HG02610 (cell line): ENCODE measurements around the gene RIN3.

Experiments
- ATAC-seq: cut with Tn5 transposase; IDR thresholded peaks from one replicate; pipeline ENCODE4 v1.9.1; 2021; ENCODE audit warnings: mild to moderate bottlenecking, moderate library complexity; ENCODE audit not compliant: unreplicated experiment

Gene RIN3

DNA sequence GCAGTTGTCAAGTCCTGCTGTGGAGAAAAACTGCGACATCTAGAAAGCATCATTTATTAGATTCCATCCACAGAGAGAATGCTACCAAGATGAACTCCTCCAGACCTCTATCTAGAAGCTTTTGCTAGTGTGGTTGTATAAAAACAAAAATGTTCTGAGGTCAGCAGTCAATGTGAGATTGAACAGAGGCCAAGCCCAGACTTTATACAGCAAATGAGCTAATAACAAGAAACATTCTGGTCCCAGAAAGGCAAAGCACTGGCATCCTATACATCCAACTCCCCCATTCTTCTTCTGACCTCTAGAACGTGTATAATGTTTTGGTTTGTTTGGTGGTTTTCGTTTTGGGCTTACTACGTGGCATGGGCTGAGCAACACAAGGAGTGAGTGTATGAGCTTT lies 26.7 kb upstream of the RIN3 start:
- no peak for ATAC-seq

DNA sequence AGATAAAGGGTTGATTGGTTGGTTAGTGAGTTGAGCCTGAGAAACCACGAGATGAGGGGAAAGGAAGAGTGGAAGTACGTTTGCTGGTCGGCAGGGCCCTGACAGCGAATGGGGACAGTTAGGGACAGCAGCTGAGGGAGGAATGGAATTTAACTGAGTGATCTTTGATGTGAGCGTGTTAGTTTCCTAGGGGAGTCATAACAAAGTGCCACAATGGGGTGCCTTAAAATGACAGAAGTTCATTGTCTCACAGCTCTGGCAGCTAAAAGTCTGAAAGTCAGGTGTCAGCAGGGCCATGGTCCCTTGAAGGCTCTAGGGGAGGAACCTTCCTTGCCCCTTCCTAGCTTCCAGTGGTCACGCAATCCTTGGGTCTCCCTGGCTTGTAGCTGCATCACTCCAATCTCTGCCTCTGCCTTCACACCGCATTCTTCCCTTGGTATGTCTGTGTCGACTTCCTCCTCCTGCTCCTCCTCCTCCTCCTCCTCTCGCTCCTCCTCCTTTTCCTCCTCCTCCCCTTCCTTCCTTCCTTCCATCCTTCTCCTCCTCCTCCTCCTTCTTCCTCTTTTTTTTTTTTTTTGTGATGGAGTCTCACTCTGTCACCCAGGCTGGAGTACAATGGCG lies 26.0 kb upstream of the RIN3 start:
- no peak for ATAC-seq

DNA sequence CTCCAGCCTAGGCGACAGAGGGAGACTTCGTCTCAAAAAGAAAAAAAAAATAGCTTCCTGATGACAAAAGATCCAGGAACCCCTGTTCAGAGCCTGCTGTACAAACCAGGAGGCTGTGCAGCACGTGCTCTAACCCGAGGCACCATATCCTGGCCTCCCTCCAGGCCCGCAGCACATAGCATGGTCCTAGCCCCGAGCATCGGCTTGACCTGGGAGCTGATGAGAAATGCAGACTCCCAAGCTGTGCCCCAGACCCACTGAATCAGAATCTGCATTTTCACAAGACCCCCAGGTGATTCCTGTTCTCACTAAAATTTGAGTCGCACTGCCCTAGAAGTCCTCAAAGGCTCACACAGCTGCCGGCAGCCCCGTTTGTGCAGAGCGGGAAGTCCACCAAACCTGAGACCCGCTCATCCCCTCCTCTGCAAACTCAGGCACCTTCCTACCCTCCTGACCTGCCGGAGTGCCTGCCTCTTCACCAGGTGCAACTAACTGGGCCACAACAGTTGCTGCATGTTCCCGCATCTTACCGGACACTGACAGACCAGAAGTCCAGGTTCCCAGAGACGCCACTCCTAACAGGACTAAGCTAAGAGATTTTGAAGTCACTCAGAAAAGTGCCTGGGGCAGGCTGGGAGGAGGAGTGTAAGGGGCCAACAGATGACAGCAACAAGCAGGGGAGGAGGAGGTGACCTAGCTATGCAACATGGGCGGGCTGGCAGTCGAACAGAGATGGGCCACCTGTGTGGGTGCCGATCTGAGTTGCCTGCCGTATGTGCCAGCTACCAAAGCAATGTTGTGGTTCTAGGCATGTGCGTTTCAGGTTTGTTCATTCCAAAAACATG lies 24.0 kb upstream of the RIN3 start:
- no peak for ATAC-seq

DNA sequence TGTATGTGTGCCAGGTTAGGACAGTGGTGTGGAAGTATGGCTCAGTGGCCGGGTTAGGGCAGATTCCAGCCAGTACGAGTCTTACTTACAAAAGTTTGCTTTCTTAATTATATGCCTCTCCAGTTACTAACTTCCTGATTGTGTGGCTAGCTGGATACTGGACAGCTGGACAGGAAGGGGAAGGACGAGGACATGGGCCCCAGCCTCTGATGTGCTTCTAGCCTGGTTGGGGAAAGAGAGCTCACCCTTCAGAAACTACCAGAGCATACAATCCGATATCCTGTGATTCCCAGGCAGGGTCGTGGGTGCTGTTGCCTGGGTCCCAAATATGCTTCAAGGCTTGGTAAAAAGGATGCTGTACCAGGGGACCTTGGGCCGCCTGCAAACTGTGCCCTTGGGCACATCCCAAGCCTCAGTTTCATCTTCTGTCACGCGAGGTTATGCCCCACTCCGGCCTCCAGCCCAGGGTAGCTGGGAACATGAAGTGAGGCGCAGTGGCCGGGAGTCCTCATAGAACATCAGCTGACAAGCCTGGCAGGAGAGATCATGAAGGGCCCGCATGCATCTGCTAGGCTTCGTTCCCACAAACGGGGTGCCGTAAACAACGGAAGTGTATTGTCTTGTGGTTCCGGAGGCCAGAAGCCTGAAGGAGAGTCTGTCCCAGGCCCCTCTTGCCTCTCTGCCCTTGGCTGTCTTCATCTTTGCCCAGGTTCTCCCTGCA lies 23.2 kb upstream of the RIN3 start:
- no peak for ATAC-seq

DNA sequence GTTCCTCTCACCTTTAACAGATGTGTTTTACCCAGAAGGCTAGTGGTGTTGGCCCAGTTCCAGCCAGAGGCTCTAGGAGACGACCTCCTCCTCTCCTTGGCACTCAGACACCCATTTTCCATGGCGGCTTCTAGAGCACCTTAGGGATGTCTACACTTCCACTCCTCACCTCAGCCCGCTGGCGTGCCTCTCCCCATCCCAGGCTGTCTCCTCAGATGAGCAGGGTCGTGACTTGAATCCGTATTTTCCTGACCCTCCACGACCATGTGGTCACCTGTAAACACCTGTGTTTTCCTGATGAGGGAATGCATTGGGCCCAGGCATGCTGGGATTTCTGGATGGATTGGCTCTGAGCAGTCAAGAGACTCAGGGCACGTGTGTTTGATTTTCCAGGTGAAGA lies 21.8 kb upstream of the RIN3 start:
- no peak for ATAC-seq

DNA sequence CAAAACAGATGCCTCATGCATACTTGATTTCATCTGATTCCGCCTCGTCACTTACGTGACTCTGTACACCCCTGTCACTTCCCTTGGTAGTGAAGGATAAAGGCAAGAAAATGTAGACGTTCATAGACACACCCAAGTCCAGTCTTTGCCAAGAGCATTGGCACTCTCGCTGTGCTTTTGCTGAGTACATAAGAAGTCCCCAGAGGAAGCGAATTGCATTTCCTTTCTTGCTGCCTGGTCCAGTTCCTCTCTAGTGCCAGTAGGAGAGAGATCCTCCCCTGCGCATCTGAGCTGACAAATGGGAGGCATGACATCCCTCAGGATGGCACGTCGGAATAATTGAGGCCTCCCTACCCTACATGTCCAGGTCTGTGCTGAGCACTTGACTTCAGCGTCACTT lies 21.3 kb upstream of the RIN3 start:
- ATAC-seq = no peak

DNA sequence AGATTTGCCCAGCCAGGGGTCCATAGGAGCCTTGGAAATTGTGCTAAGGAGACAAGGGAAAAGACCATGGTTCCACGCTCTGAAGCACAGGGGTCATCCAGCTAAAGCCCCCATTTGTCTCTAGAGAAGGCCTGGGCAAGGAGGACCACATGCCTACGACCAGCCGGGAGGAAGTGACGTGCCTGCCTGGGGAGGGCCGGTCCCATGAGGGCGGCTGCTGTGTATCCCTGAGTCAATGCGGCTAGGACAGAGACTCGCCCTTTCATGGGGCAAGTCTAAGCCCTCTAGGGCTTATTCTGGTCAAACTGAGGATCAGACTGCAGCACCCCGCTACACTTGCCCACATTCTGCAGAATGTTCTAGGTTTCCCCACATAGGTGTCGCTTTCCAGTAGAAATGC lies 20.6 kb upstream of the RIN3 start:
- no peak for ATAC-seq

DNA sequence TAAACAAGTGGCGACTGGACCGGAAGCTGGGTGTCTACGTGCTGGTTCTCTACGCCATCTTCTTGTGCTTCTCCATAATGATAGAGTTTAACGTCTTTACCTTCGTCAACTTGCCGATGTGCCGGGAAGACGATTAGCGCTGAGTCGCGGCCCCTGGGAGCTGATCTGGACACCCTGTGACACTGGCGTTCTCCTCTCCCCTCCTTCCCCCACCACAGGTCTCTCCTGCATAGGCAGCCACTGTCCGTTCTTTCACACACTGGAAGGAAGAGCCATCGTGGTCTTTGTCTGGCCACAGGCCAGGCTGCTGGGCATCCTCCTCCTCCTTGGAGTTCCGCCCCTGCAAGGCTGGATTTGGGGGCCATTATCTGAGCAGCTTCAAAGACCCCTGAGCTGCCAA lies 20.1 kb upstream of the RIN3 start:
- no peak for ATAC-seq

DNA sequence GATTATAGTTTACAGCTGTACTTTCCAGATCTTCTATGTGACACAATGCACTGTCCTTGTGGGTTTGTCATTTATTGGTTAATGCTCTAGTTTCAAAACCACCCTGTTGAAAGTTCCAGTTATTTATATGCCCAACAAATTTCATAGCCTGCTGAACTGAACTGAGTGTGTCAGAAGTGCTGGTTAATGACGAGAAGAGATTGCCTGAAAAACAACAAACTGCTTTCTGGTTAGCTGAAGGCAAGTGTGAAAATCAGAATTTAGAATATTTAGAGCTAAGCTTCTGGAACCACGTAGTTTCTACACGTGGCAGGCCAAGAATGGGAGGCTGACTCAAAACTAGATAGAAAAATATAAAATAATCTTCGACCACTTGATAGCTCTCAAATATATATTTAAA lies 19.1 kb upstream of the RIN3 start:
- no peak for ATAC-seq

DNA sequence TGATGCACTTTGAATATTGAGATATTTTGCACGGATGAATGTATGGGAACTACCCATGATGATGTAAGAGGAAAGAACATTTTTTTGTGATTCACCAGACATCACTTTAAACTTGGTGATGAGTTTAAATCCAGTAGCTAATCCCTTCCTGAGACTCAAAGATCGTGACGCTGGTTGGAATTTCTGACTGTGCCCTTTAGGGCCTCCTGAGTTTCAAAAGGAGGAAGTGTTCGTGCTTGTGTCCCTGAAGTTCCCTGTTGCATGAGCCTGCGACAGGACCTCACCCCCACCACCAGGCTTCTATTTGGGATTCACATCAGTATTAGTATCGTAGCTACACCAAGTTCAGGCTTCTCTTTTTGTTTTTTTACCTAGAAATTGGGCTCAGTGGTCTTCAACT lies 18.6 kb upstream of the RIN3 start:
- ATAC-seq = no peak

DNA sequence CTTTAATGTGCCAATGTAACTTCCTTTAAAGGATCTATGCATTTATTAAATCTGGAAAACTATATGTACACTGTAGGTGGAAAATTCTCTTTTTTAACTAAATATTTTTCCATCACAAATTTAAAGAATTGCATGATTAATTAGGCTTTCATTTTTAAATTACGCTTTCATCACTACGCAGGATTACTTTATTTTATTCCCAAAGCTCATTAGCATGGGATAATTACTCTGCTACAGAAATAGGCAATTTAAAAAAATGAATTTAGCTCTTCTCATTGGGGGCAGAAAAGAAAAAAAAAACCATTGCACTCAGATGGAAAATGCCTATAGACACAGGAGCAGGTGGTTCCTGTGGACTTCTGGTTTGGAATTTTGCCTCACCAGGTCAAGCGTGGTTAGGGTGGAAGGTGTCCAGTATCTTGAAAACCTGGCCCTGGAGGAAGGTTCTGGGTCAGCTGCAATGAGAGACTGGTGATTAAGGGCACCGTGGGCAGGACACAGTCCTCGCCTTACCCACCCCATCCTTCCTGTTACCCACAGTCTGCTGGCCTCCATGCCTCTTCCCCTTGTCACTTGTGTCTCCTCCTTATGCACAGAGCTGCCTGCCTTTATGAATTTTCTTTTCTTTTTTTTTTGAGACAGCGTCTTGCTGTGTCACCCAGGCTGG lies 17.3 kb upstream of the RIN3 start:
- no peak for ATAC-seq

DNA sequence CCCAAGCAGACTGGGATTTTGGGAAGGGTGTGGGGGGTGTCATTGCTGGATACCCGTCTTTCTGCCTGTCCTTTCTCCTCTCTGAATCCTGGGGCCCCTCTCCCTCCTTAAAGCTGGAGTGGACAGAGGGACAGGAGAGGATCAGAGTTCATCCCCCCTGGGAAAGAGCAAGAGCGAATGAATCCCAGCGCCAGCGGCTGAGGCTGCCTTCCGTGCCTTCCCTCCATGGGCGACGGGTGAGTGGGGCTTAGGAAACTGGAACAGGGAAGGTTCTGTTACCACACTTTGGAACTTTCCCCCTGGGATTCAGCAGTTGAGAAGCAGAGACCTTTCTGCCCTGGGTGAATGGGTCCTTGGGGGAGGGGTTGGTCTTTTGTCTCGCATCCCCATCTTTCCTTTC lies 16.2 kb upstream of the RIN3 start:
- ATAC-seq = no peak

DNA sequence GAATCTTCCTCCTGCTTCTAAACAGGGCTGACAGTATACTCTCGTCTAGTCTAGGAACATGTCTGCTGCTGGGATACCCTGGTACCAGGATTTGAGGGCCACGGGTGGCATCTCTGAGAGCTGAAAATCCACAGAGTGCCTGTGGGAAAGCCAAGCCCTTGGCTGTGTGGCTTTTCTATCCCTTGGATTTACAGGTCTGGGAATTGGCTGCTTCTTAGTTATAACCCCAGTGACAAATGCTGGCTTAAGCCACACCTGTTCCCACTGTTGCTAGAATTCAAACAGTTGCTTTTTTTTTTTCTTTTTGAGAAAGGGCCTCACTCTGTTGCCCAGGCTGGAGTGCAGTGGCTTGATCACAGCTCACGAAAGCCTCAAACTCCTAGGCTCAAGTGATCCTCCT lies 14.3 kb upstream of the RIN3 start:
- no peak for ATAC-seq

DNA sequence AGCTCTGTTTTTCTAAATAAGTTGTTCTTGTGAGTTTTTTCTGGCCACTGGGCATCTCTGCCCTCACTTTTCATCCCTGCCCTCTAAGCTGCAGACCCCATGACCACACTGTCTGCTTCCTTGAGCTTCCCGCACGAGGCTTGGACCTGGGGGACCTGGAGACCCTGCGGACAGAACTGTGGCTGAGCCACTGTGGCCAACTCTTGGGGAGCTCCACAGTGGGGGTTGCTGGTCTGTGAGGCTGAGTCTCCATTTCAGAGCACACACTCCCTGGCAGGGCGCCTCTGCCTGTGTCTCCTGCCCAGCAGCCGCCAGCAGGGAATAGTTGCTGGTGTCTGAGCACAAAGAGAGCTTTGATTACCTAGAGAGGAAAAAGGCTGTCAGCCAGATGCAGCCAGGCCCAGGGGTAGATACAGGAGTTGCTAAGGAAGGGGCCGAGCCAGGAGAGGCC lies 13.1 kb upstream of the RIN3 start:
- no peak for ATAC-seq

DNA sequence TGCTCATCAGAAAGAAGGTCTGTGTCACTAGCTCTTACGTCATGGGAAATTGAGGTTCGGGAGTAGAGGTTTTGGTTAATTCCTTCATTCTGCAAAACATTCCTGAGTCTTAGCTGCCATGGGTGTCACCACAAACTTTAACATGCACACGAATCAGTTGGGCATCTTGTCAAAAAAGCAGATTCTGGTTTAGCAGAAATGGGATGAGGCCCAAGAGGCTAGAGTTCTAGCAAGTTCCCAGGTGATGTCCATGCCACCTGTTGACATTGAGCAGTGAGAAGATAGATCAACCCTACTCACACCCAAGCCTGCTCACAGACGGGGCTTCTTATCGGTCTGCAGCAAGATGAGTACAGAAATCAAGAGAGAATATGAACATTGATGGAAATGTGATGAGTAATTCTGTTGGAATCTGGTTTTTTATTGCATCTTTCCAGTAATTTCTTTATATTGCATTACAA lies 11.7 kb upstream of the RIN3 start:
- no peak for ATAC-seq

DNA sequence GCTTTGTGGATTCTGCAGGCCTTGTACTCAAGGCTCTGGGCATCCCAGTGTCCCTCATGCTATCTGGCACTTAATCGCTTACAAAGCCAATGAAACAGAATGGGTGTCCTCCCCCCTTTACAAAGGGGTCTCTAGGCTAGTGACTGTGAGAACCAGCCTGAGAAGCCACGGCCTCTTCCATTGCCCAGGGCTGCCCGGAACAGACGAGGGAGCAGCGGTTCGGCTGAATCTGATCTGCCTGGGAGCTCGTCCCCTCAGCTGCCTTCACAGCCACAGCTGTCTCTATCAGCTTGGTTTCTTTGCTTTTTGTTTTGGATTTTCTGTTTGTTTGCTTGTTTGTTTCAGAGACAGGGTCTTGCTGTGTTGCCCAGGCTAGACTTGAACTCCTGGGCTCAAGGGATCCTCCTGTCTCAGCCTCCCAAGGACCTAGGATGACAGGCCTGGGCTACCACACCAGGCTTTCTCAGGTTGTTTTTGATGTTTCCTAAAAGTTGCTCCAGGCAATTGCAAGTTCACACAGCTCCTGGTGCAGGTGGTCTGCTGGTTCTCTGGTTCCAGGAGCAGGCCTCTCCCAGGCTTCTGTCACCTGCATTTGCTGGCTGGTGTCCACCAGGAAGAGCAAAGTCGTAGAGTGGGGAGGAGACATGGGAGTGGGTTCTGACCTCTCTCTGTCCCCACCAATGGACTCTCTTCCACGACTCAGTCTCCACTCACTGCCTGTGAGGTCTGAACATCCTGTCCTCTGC lies 10.9 kb upstream of the RIN3 start:
- ATAC-seq = no peak

DNA sequence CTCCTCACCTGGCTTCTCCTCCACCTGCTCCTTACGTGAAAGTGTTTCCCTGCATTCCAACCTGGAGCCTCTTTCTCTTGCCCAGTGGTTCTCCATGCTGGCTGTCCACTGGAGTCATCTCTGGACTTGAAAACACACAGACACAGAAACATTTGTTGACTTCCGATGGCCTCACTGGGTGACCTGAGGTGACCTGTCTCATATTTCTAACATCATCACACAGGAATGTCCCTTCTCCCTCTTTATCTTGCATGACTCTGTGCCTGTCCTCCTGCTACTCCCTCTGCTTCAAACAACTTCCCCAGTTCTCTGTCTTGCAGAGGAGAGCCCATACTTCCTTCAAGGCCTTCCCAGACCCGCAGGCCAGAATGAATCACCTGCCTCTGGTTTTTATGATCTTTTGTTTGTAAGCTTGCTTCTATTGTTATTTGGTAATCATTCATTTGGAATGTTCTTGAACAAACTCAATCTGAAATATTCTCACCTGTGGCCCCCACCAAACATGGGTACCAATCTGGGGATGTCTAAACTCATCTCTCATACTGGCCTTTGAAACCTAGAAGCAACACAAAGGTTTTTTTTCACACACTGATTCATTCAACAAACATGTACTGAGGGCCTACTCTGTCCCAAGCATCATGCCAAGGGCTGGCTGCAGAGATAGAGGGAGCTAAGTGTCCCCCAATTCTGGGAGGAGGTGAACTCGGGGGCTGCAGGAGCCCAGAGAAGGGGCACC lies 9.7 kb upstream of the RIN3 start:
- no peak for ATAC-seq

DNA sequence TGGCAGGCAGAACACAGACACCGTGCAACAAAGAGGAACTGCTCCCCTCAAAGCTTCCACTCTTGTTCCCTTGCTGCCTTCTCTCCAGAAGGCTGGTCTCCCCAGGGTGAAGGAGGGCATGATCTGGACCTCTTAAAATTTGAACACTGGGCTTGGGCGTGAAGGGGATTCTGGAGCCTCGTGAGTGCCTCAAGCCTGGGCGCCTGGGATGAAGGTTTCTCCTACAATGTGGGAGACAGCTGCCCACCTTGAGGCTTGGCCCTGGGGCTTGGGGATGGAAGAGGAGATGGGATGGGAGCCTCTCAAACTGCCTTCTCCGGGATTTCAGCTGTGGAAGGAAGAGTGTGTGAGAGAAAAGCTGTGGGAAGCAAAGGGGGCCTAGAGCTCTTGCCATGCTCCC lies 7.8 kb upstream of the RIN3 start:
- no peak for ATAC-seq

DNA sequence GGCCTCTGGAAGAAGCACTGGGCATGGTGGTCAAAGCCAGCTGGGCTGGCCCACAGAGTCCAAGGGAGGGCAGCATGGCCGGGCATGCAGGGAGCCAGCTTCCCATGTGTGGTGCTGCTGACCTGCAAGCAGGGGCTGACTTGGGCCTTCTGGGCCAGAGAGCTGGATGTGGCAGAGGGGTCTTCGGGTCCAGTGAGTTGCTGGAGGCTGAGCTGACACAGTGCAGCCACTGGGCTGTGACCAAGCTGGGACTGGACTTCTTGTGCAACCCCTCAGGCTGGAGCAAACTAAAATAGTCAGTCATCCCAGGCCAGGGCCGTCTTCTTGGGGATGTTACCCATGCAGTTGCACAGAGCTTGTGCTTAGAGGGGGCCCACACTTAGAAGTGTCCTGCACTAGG lies 7.3 kb upstream of the RIN3 start:
- ATAC-seq = no peak

DNA sequence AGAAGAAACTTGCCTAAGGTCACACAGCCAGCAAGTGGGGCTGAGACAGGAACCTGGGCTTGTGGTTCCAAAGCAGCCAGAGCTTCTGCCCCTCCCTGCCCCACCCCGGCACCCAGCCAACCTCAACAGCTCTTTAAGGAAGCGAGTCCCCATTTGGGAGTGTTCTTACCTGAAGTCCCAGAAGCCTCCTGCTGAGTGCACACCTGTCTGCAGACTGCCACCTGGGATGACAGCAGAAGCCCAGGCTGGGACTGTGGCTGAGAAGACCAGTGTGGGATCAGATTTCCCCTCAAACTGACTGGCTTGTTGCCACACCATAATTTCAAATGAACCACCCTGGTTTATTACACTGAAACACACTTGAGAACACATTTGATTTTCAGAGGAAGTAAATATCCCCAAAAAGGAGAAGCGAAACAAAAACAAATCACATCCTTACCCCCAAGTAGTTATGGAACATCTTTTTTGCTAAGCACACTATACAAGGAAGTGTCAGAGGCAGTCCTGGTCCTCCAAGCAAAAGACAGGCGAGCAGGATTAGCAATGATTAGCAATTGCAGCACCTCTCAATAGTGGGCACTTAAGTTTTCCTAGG lies 6.3 kb upstream of the RIN3 start:
- ATAC-seq = peak; percentile 52
